Measurements from ENCODE around the gene SLC23A2.

Gene SLC23A2

GRCh38 chr20:4817230-4817671, 184.1 kb downstream of the SLC23A2 start:
- no peak for DNase-seq (ENCODE audit: low read depth)
- no peak overlapping the region for H3K4me3 ChIP-seq (ENCODE audit: control insufficient read depth, low read depth, low read length)
- TF ChIP-seq CTCF (IDR thresholded peaks at IDR 0.05; ENCODE audit: control insufficient read depth, insufficient read depth, low read depth, low read length, missing control alignments), result peak; percentile 22

- no peak overlapping the region for H3K4me3 ChIP-seq (ENCODE audit: control insufficient read depth, low read depth, low read length)
- no peak for TF ChIP-seq CTCF (IDR thresholded peaks at IDR 0.05; ENCODE audit: control insufficient read depth, insufficient read depth, low read depth, low read length, missing control alignments)
These were observed 185.7 kb downstream of the SLC23A2 start for GRCh38 chr20:4815628-4816027.

GRCh38 chr20:4814696-4815252, 186.5 kb downstream of the SLC23A2 start:
- DNase-seq (ENCODE audit: low read depth), result no peak
- H3K4me3 ChIP-seq (ENCODE audit: control insufficient read depth, low read depth, low read length), result no peak overlapping the region
- no peak for TF ChIP-seq CTCF (IDR thresholded peaks at IDR 0.05; ENCODE audit: control insufficient read depth, insufficient read depth, low read depth, low read length, missing control alignments)

More at GRCh38 chr20:4815628-4816027, 185.7 kb downstream of the SLC23A2 start:
- DNase-seq (ENCODE audit: low read depth), result no peak

GRCh38 chr20:4813863-4814695, 187.2 kb downstream of the SLC23A2 start:
- H3K4me3 ChIP-seq (ENCODE audit: control insufficient read depth, low read depth, low read length), result no peak overlapping the region
- DNase-seq (ENCODE audit: low read depth), result no peak
- no peak for TF ChIP-seq CTCF (IDR thresholded peaks at IDR 0.05; ENCODE audit: control insufficient read depth, insufficient read depth, low read depth, low read length, missing control alignments)

DNA sequence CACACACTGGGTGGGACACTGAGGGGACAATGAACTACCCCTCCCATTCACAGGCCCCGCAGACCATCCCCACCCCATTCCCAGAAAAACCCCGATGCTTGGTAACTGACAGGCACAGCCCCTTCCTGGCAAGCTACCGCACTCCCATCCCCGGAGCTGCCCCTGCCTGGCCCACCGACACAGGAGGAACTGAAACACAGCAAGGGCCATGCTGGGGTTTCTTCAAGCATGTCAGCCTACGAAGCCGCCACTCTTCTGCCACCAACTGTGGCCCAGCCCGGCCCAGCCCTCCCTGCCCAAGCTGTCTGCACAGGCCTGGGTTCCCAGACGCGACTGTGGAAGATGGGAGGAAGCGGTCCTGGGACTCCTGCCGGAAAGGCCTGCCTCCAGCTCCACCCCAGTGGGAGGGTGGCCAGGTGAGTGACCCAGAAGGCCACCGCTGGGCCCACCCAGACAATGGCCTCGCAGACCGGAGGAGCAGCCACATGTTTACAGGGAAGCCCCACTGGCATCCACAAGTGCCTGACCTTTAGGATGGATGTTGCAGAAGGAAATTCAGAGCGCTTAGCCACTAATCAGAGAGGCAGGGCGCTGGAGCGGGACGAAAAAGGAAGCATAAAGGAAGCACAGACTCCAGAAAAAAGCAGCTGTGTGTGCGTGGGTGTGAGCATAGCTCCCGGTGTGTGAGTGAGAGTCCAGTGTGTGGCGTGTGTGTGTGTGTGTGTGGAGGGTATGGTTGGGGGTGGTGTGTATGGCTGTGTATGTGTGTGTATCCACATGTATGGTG, 188.0 kb downstream of the SLC23A2 start:
- no peak for TF ChIP-seq CTCF (IDR thresholded peaks at IDR 0.05; ENCODE audit: control insufficient read depth, insufficient read depth, low read depth, low read length, missing control alignments)
- no peak for DNase-seq (ENCODE audit: low read depth)
- H3K4me3 ChIP-seq (ENCODE audit: control insufficient read depth, low read depth, low read length), result no peak overlapping the region

DNA sequence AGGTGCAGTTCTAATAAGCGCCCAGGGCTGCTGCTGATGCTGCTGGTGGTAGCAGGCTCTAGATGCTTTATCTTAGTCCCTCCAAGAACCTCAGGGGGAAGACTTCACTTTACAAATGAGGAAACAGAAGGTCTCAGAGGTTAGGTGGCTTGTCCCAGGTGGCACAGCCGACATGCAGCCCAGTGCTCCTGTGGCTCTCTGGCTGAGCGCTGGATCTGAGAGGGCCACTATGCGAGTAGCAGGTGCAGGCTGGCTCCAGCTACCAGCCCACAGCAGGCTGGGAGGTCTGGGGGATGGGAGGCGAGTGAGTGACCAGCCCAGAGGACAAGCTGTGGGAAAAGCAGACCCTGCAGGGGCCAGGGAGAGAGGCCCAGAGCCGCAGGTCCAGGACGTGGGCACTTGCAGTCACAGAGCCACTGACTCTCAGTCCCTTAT, 188.7 kb downstream of the SLC23A2 start:
- no peak overlapping the region for H3K4me3 ChIP-seq (ENCODE audit: control insufficient read depth, low read depth, low read length)
- no peak for TF ChIP-seq CTCF (IDR thresholded peaks at IDR 0.05; ENCODE audit: control insufficient read depth, insufficient read depth, low read depth, low read length, missing control alignments)
- no peak for DNase-seq (ENCODE audit: low read depth)
